ENCODE results near the gene BMPR1B.

The BMPR1B gene

DNA sequence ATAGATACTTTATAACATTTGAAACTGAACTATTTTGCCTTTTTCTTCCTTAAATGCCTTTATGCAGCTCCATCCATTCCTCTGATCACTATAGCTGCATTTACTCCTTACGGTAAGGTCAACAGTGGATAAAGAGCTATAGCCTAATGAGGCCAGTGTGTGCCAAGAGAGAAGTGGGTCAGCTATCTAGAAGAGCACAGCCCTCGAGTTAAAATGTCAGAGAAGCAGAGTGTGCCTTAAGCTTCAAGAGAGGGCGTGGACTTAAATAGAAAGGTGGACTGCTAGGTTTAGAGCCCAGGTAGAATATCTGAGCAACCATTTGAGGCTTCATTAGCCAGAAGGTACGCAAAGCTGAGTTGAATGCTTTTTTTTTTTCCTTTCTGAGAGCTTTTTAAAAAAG, 347.4 kb downstream of the BMPR1B start:
- Histone ChIP-seq H3K27me3 (ENCODE audit: insufficient read depth, low read length) (no peaks in the 10 kb centered on the region), H2AFZ (ENCODE audit: insufficient read depth, low read length, poor library complexity) (no peak overlapping the region), H2AK5ac (ENCODE audit: low read length) (no peak overlapping the region), H2BK5ac (ENCODE audit: low read depth, low read length, poor library complexity) (no peak overlapping the region), H3K18ac (ENCODE audit: low read length) (no peak overlapping the region), H3K4me3 (ENCODE audit: low read depth, low read length) (no peak overlapping the region), H2BK120ac (ENCODE audit: insufficient read depth, low read length, poor library complexity) (no peak overlapping the region), H4K91ac (ENCODE audit: low read depth, low read length) (no peak overlapping the region), H3K36me3 (ENCODE audit: control insufficient read depth in 1 of 2, insufficient read depth in 2 of 2, low read length in 2 of 2) (no peaks in the 10 kb centered on the region), H3K23ac (ENCODE audit: low read length) (no peak overlapping the region), H3K79me1 (ENCODE audit: low read length) (no peaks in the 10 kb centered on the region), H3K4me2 (ENCODE audit: low read length) (no peak overlapping the region), H3K27ac (ENCODE audit: low read depth, low read length) (no peak overlapping the region), H3K14ac (ENCODE audit: low read length) (no peak overlapping the region), H3K9ac (ENCODE audit: low read length) (no peak overlapping the region), H3K4ac (ENCODE audit: low read depth, low read length) (no peak overlapping the region), H3K79me2 (ENCODE audit: control insufficient read depth, insufficient read depth, low read length, poor library complexity) (no peaks in the 10 kb centered on the region), H4K12ac (ENCODE audit: low read depth, low read length) (no peak overlapping the region), H2BK12ac (ENCODE audit: low read length) (no peak overlapping the region), H4K8ac (ENCODE audit: low read depth, low read length) (no peak overlapping the region), H3K9me3 (ENCODE audit: insufficient read depth, low read depth, low read length) (no peaks in the 10 kb centered on the region), H3K4me1 (ENCODE audit: control insufficient read depth in 1 of 2, insufficient read depth in 2 of 2, low read length in 2 of 2) (no peaks in the 10 kb centered on the region)
- no CpG with 5 or more reads among the region's 4 CpGs for WGBS (ENCODE audit: extremely low coverage, insufficient coverage, insufficient read length)
- DNase-seq: no peak

DNA sequence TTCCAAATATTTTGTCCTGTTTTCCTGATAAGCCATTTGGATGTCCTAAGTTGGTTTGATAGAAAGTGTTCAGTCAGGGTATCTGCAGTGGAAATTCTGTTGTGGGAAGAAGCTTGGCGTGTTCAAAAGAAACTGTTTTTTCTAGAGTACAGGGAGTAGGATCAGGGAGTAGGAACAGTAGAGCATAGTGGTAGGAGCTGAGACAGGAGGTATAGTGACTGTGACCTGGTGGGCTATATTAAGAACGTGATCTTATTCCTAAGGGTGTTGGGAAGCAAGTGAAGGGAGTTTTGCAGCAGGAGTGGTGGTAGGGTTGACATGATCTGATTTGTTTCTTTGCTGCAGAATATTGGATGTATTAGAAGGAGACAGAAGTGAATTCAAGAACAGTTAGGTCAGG, 348.2 kb downstream of the BMPR1B start:
- H3K27me3 ChIP-seq (ENCODE audit: insufficient read depth, low read length): no peaks in the 10 kb centered on the region
- no peak overlapping the region for H3K23ac ChIP-seq (ENCODE audit: low read length)
- no peak overlapping the region for H4K91ac ChIP-seq (ENCODE audit: low read depth, low read length)
- H4K12ac ChIP-seq (ENCODE audit: low read depth, low read length): no peak overlapping the region
- H3K27ac ChIP-seq (ENCODE audit: low read depth, low read length): no peak overlapping the region
- no peak overlapping the region for H4K8ac ChIP-seq (ENCODE audit: low read depth, low read length)
- H2AK5ac ChIP-seq (ENCODE audit: low read length): no peak overlapping the region
- no peak overlapping the region for H3K14ac ChIP-seq (ENCODE audit: low read length)
- H3K4me1 ChIP-seq (ENCODE audit: control insufficient read depth in 1 of 2, insufficient read depth in 2 of 2, low read length in 2 of 2): no peaks in the 10 kb centered on the region
- no peak overlapping the region for H3K4me3 ChIP-seq (ENCODE audit: low read depth, low read length)
- no peaks in the 10 kb centered on the region for H3K79me2 ChIP-seq (ENCODE audit: control insufficient read depth, insufficient read depth, low read length, poor library complexity)
- no peak overlapping the region for H3K18ac ChIP-seq (ENCODE audit: low read length)
- H2BK5ac ChIP-seq (ENCODE audit: low read depth, low read length, poor library complexity): no peak overlapping the region
- no peak overlapping the region for H2AFZ ChIP-seq (ENCODE audit: insufficient read depth, low read length, poor library complexity)
- no CpG with 5 or more reads among the region's 2 CpGs for WGBS (ENCODE audit: extremely low coverage, insufficient coverage, insufficient read length)
- H3K36me3 ChIP-seq (ENCODE audit: control insufficient read depth in 1 of 2, insufficient read depth in 2 of 2, low read length in 2 of 2): no peaks in the 10 kb centered on the region
- no peak overlapping the region for H2BK120ac ChIP-seq (ENCODE audit: insufficient read depth, low read length, poor library complexity)
- no peak overlapping the region for H3K4ac ChIP-seq (ENCODE audit: low read depth, low read length)
- H3K4me2 ChIP-seq (ENCODE audit: low read length): no peak overlapping the region
- no peak overlapping the region for H2BK12ac ChIP-seq (ENCODE audit: low read length)
- no peak overlapping the region for H3K9ac ChIP-seq (ENCODE audit: low read length)
- no peak for DNase-seq
- no peaks in the 10 kb centered on the region for H3K79me1 ChIP-seq (ENCODE audit: low read length)
- H3K9me3 ChIP-seq (ENCODE audit: insufficient read depth, low read depth, low read length): no peaks in the 10 kb centered on the region

DNA sequence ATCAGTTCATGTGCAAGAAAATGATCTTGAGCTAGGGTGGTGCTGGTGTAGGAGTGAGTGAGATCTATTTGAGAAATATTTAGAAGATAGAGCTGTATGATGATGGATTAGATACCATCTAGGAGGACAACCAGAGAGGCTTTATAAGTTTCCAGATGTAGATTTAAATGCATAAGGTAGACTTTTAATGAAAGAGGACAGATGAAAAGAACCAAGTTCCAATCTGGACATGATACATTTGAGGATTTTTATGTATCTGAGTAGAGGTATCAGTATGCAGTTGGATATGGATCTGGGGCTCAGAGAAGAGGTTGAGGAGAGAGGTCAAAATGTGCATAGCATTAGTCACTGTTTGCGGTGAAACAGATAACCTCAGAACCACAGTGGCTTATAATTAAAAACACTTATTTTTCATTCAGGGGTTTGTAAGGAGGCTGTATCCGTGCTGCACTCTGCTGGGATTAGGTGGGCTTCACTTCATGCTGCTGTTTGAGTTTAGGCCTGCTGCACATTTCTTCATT, 348.7 kb downstream of the BMPR1B start:
- H3K4me1 ChIP-seq (ENCODE audit: control insufficient read depth in 1 of 2, insufficient read depth in 2 of 2, low read length in 2 of 2): no peaks in the 10 kb centered on the region
- no peak overlapping the region for H4K91ac ChIP-seq (ENCODE audit: low read depth, low read length)
- WGBS (ENCODE audit: extremely low coverage, insufficient coverage, insufficient read length): no CpG with 5 or more reads among the region's 2 CpGs

DNA sequence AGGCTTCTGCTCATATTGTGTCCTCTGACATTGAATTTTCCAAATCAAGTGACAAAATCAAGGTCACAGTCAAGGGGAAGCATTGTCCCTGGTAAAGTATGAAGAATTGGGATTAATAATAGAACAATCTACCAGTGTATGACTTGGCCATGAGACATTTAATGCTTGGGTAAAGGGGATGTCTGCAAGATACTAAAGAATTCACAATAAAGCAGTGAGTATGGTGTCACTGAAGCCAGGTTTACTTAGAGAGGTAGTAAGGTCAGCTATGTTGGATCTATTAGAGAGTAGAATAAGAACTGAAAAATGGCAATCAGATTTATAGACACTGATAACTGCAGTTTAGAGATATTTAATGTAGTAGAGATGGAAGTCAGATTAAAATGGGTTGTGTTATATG, 349.2 kb downstream of the BMPR1B start:
- no peaks in the 10 kb centered on the region for H3K79me2 ChIP-seq (ENCODE audit: control insufficient read depth, insufficient read depth, low read length, poor library complexity)

More for the DNA sequence above, 348.7 kb downstream of the BMPR1B start:
- Histone ChIP-seq H3K36me3 (ENCODE audit: control insufficient read depth in 1 of 2, insufficient read depth in 2 of 2, low read length in 2 of 2) (no peaks in the 10 kb centered on the region), H2BK120ac (ENCODE audit: insufficient read depth, low read length, poor library complexity) (no peak overlapping the region), H2AFZ (ENCODE audit: insufficient read depth, low read length, poor library complexity) (no peak overlapping the region), H3K4me2 (ENCODE audit: low read length) (no peak overlapping the region), H4K8ac (ENCODE audit: low read depth, low read length) (no peak overlapping the region), H2BK12ac (ENCODE audit: low read length) (no peak overlapping the region), H3K23ac (ENCODE audit: low read length) (no peak overlapping the region), H3K27me3 (ENCODE audit: insufficient read depth, low read length) (no peaks in the 10 kb centered on the region), H3K27ac (ENCODE audit: low read depth, low read length) (no peak overlapping the region), H3K14ac (ENCODE audit: low read length) (no peak overlapping the region), H3K9ac (ENCODE audit: low read length) (no peak overlapping the region), H3K4me3 (ENCODE audit: low read depth, low read length) (no peak overlapping the region), H3K18ac (ENCODE audit: low read length) (no peak overlapping the region), H4K12ac (ENCODE audit: low read depth, low read length) (no peak overlapping the region), H2AK5ac (ENCODE audit: low read length) (no peak overlapping the region), H3K79me1 (ENCODE audit: low read length) (no peaks in the 10 kb centered on the region), H3K9me3 (ENCODE audit: insufficient read depth, low read depth, low read length) (no peaks in the 10 kb centered on the region), H3K4ac (ENCODE audit: low read depth, low read length) (no peak overlapping the region), H2BK5ac (ENCODE audit: low read depth, low read length, poor library complexity) (no peak overlapping the region), H3K79me2 (ENCODE audit: control insufficient read depth, insufficient read depth, low read length, poor library complexity) (no peaks in the 10 kb centered on the region)
- DNase-seq: no peak

More for the DNA sequence above, 349.2 kb downstream of the BMPR1B start:
- Histone ChIP-seq H3K4me2 (ENCODE audit: low read length) (no peak overlapping the region), H2BK12ac (ENCODE audit: low read length) (no peak overlapping the region), H4K8ac (ENCODE audit: low read depth, low read length) (no peak overlapping the region), H3K9me3 (ENCODE audit: insufficient read depth, low read depth, low read length) (no peaks in the 10 kb centered on the region), H3K27ac (ENCODE audit: low read depth, low read length) (no peak overlapping the region), H3K4ac (ENCODE audit: low read depth, low read length) (no peak overlapping the region), H4K12ac (ENCODE audit: low read depth, low read length) (no peak overlapping the region), H3K23ac (ENCODE audit: low read length) (no peak overlapping the region), H3K18ac (ENCODE audit: low read length) (no peak overlapping the region), H2BK5ac (ENCODE audit: low read depth, low read length, poor library complexity) (no peak overlapping the region), H2AK5ac (ENCODE audit: low read length) (no peak overlapping the region), H2BK120ac (ENCODE audit: insufficient read depth, low read length, poor library complexity) (no peak overlapping the region), H3K27me3 (ENCODE audit: insufficient read depth, low read length) (no peaks in the 10 kb centered on the region), H3K14ac (ENCODE audit: low read length) (no peak overlapping the region), H4K91ac (ENCODE audit: low read depth, low read length) (no peak overlapping the region), H3K79me1 (ENCODE audit: low read length) (no peaks in the 10 kb centered on the region), H3K4me3 (ENCODE audit: low read depth, low read length) (no peak overlapping the region), H2AFZ (ENCODE audit: insufficient read depth, low read length, poor library complexity) (no peak overlapping the region), H3K9ac (ENCODE audit: low read length) (no peak overlapping the region), H3K4me1 (ENCODE audit: control insufficient read depth in 1 of 2, insufficient read depth in 2 of 2, low read length in 2 of 2) (no peaks in the 10 kb centered on the region), H3K36me3 (ENCODE audit: control insufficient read depth in 1 of 2, insufficient read depth in 2 of 2, low read length in 2 of 2) (no peaks in the 10 kb centered on the region)
- DNase-seq: no peak

All from trophoblast cell (in vitro differentiated cells and primary cell).